H1 (cell line): ENCODE results near the gene TAS2R41. TPM values are rescaled to one million over a fixed set of nuclear protein-coding genes. Genes with fewer than 3 reads are reported as not detected.

Source experiments
- CTCF ChIA-PET: fragments of 300-600 bp; sonication (Branson Sonifier 250); formaldehyde crosslinking; loops from one replicate; lab custom pipeline; 2021; ENCODE audit not compliant: partially characterized antibody; lab: Charles Lee
- POLR2A ChIA-PET: fragments of 300-600 bp; sonication (Branson Sonifier 250); formaldehyde crosslinking; loops from one replicate; lab custom pipeline; 2021; ENCODE audit warnings: inconsistent platforms; ENCODE audit not compliant: partially characterized antibody; lab: Charles Lee
- DNase-seq, 2 experiments: peaks; one replicate each; pipeline versions ENCODE4 v3.0.0 to v3.0.0-alpha.2; 2010 to 2022; ENCODE audit warnings: low spot score in 2 of 2, low read depth in 1 of 2, mixed read lengths in 1 of 2
- FAIRE-seq: peaks from 2 replicates; lab custom pipeline; 2011; peaks lifted over from hg19 to GRCh38; lab: Jason Lieb, UNC
- H2AFZ ChIP-seq: 2 replicates; pipeline ENCODE4 v1.8.1; 2012; ENCODE audit warnings: low read length, inconsistent platforms
- H2AK5ac ChIP-seq: 2 replicates; pipeline ENCODE4 v1.6.1; 2013; ENCODE audit warnings: low read depth, low read length
- H2BK120ac ChIP-seq: replicated peaks from 2 replicates; pipeline ENCODE3; 2013; ENCODE audit warnings: low read depth, low read length, inconsistent platforms
- H2BK12ac ChIP-seq: 2 replicates; pipeline ENCODE4 v1.6.1; 2013; ENCODE audit warnings: low read depth, low read length
- H2BK15ac ChIP-seq: 2 replicates; pipeline ENCODE4 v1.6.1; 2013; ENCODE audit warnings: low read length
- H2BK20ac ChIP-seq: 2 replicates; pipeline ENCODE4 v1.6.1; 2013; ENCODE audit warnings: low read length
- H2BK5ac ChIP-seq: 2 replicates; pipeline ENCODE4 v1.6.1; 2013; ENCODE audit warnings: low read depth, low read length
- H3K14ac ChIP-seq: 2 replicates; pipeline ENCODE4 v1.6.1; 2013; ENCODE audit warnings: inconsistent platforms; ENCODE audit not compliant: insufficient read length
- H3K18ac ChIP-seq: 2 replicates; pipeline ENCODE4 v1.6.1; 2013; ENCODE audit warnings: low read length; ENCODE audit errors: extremely low read depth
- H3K23ac ChIP-seq: 2 replicates; pipeline ENCODE4 v1.6.1; 2013; ENCODE audit warnings: inconsistent platforms; ENCODE audit not compliant: insufficient read length
- H3K23me2 ChIP-seq: 2 replicates; pipeline ENCODE4 v1.6.1; 2013; ENCODE audit warnings: low read depth, low read length
- H3K27ac ChIP-seq: 2 replicates; pipeline ENCODE4 v1.6.1; 2011; ENCODE audit warnings: low read depth, low read length, inconsistent platforms
- H3K27me3 ChIP-seq, 4 experiments: replicated peaks in 1 of 4; 1 replicate in 1 of 4; 2 replicates in 3 of 4; pipeline versions ENCODE4 v1.6.1 to v1.8.1; 2011 to 2013; ENCODE audit warnings: low read length in 3 of 4, mild to moderate bottlenecking in 3 of 4, inconsistent platforms in 2 of 4, mixed read lengths in 2 of 4, moderate library complexity in 1 of 4; ENCODE audit not compliant: control insufficient read depth in 3 of 4, insufficient read depth in 3 of 4; ENCODE audit errors: extremely low read depth in 1 of 4
- H3K36me3 ChIP-seq, 4 experiments: 2 replicates each; pipeline versions ENCODE4 v1.6.1 to v1.8.1; 2011 to 2013; ENCODE audit warnings: mild to moderate bottlenecking in 4 of 4, low read length in 3 of 4, moderate library complexity in 2 of 4, control low read depth in 1 of 4, inconsistent platforms in 1 of 4; ENCODE audit not compliant: insufficient read depth in 4 of 4, control insufficient read depth in 2 of 4
- H3K4ac ChIP-seq: replicated peaks from 2 replicates; pipeline ENCODE3; 2013; ENCODE audit warnings: low read length, low read depth, mixed read lengths, inconsistent platforms; ENCODE audit not compliant: insufficient read length
- H3K4me1 ChIP-seq, 4 experiments: replicated peaks in 1 of 4; 1 replicate in 1 of 4; 2 replicates in 3 of 4; pipeline versions ENCODE4 v1.6.1 to v1.8.1; 2011 to 2013; ENCODE audit warnings: low read length in 3 of 4, inconsistent platforms in 2 of 4, mixed read lengths in 1 of 4; ENCODE audit not compliant: insufficient read depth in 4 of 4, control insufficient read depth in 3 of 4
- H3K4me2 ChIP-seq, 2 experiments: 2 replicates each; pipeline versions ENCODE4 v1.6.1 to v1.8.1; 2011 to 2013; ENCODE audit warnings: low read depth in 2 of 2, low read length in 2 of 2, control low read depth in 1 of 2, inconsistent platforms in 1 of 2, mild to moderate bottlenecking in 1 of 2; ENCODE audit not compliant: insufficient read depth in 1 of 2
- H3K4me3 ChIP-seq, 4 experiments: fragments of 200-600, 300-600 bp in 1 of 4; sonication (generic), shearing (Covaris generic), sonication (Bioruptor Twin) in 1 of 4; 2 replicates each; pipeline versions ENCODE4 v1.5.1 to v1.8.1; 2011 to 2016; ENCODE audit warnings: low read length in 4 of 4, low read depth in 3 of 4, control low read depth in 2 of 4, inconsistent platforms in 2 of 4, mild to moderate bottlenecking in 2 of 4, mixed read lengths in 1 of 4, moderate library complexity in 1 of 4; ENCODE audit not compliant: insufficient read depth in 2 of 4; ENCODE audit errors: extremely low read depth in 1 of 4
- H3K56ac ChIP-seq: replicated peaks from 2 replicates; pipeline ENCODE3; 2013; ENCODE audit warnings: low read depth, mild to moderate bottlenecking, mixed read lengths, low read length, inconsistent platforms; ENCODE audit not compliant: insufficient read length
- H3K79me1 ChIP-seq: 2 replicates; pipeline ENCODE4 v1.6.1; 2013; ENCODE audit warnings: low read depth, low read length, control low read depth
- H3K79me2 ChIP-seq, 2 experiments: 2 replicates each; pipeline versions ENCODE4 v1.6.1 to v1.8.1; 2012 to 2013; ENCODE audit warnings: low read length in 2 of 2, mild to moderate bottlenecking in 2 of 2, inconsistent platforms in 1 of 2; ENCODE audit not compliant: insufficient read depth in 2 of 2, control insufficient read depth in 1 of 2
- H3K9ac ChIP-seq, 4 experiments: replicated peaks in 1 of 4; 1 replicate in 1 of 4; 2 replicates in 3 of 4; pipeline versions ENCODE4 v1.6.1 to v1.8.1; 2011 to 2013; ENCODE audit warnings: low read depth in 3 of 4, low read length in 3 of 4, control low read depth in 2 of 4, mild to moderate bottlenecking in 2 of 4, moderate library complexity in 2 of 4, inconsistent platforms in 1 of 4; ENCODE audit errors: extremely low read depth in 1 of 4
- H3K9me3 ChIP-seq, 2 experiments: 2 replicates each; pipeline versions ENCODE4 v1.6.1 to v1.8.1; 2012 to 2013; ENCODE audit warnings: mild to moderate bottlenecking in 2 of 2, moderate library complexity in 2 of 2, control low read depth in 1 of 2, inconsistent platforms in 1 of 2, low read depth in 1 of 2, low read length in 1 of 2, mixed read lengths in 1 of 2; ENCODE audit not compliant: insufficient read depth in 2 of 2
- H4K20me1 ChIP-seq, 2 experiments: replicated peaks in 1 of 2; 2 replicates each; pipeline versions ENCODE3 to v1.8.1; 2011 to 2013; ENCODE audit warnings: inconsistent platforms in 2 of 2, low read length in 2 of 2, mild to moderate bottlenecking in 1 of 2; ENCODE audit not compliant: insufficient read depth in 2 of 2, control insufficient read depth in 1 of 2
- H4K5ac ChIP-seq: 2 replicates; pipeline ENCODE4 v1.6.1; 2013; ENCODE audit warnings: low read length, low read depth, mixed read lengths, inconsistent platforms; ENCODE audit not compliant: insufficient read length
- H4K8ac ChIP-seq: 2 replicates; pipeline ENCODE4 v1.8.0; 2013; ENCODE audit warnings: mild to moderate bottlenecking, moderate library complexity, low read length, inconsistent platforms; ENCODE audit not compliant: insufficient read depth; ENCODE audit errors: extremely low read depth
- H4K91ac ChIP-seq: replicated peaks from 2 replicates; pipeline ENCODE3; 2013; ENCODE audit warnings: low read length, mixed read lengths, inconsistent platforms; ENCODE audit not compliant: insufficient read length
- BCL11A ChIP-seq, 2 experiments: IDR thresholded peaks; one replicate each; pipeline ENCODE4 v1.6.1; 2011; ENCODE audit warnings: low read depth in 2 of 2, low read length in 2 of 2, mild to moderate bottlenecking in 2 of 2
- CHD1 ChIP-seq: IDR thresholded peaks from 2 replicates; pipeline ENCODE4 v1.6.1; 2012; ENCODE audit warnings: low read depth, low read length, improper control_type of control experiment
- GABPA ChIP-seq: IDR thresholded peaks from 2 replicates; pipeline ENCODE4 v1.6.1; 2011; ENCODE audit warnings: mild to moderate bottlenecking, low read length, moderate library complexity, borderline replicate concordance; ENCODE audit not compliant: insufficient read depth
- GTF2F1 ChIP-seq: IDR thresholded peaks from 2 replicates; pipeline ENCODE4 v1.6.1; 2012; ENCODE audit warnings: low read depth, low read length, improper control_type of control experiment, borderline replicate concordance
- HDAC2 ChIP-seq, 2 experiments: fragments of 300-600 bp in 1 of 2; sonication (generic) in 1 of 2; IDR thresholded peaks; 2 replicates each; pipeline ENCODE4 v1.6.1; 2011 to 2012; ENCODE audit warnings: low read depth in 2 of 2, low read length in 2 of 2, mild to moderate bottlenecking in 2 of 2, moderate library complexity in 2 of 2, borderline replicate concordance in 1 of 2, inconsistent platforms in 1 of 2
- RXRA ChIP-seq: IDR thresholded peaks from 2 replicates; pipeline ENCODE4 v1.6.1; 2011; ENCODE audit warnings: low read depth, mild to moderate bottlenecking, low read length, moderate library complexity; ENCODE audit not compliant: insufficient read depth
- SIRT6 ChIP-seq: IDR thresholded peaks from one replicate; pipeline ENCODE4 v1.7.1; 2012; ENCODE audit warnings: low read length, inconsistent platforms
- TAF7 ChIP-seq: optimal IDR thresholded peaks from 2 replicates; pipeline ENCODE3; 2011; ENCODE audit warnings: low read depth, mild to moderate bottlenecking, inconsistent platforms, low read length, moderate library complexity, borderline replicate concordance
- WGBS, 2 experiments: shearing (Covaris generic) in 1 of 2; methylation state at CpG; one replicate each; pipeline versions ENCODE4 v1.1.6 to v1.1.7; 2013 to 2015; ENCODE audit warnings: low lambda C conversion rate in 2 of 2, mixed read lengths in 2 of 2, inconsistent platforms in 1 of 2, low coverage in 1 of 2, missing lambda C conversion rate in 1 of 2; ENCODE audit not compliant: insufficient replicate concordance in 2 of 2, insufficient coverage in 1 of 2, insufficient read length in 1 of 2; ENCODE audit errors: extremely low coverage in 1 of 2, missing lambda C conversion rate in 1 of 2; 5-methylcytosine and 5-hydroxymethylcytosine counted together
- polyA plus RNA-seq, 7 experiments: library from polyadenylated mRNA; depleted of rRNA in 3 of 7; stranded (reverse) in 5 of 7; unstranded in 2 of 7; fragments of >200 nt in 5 of 7; fragments of 200-250 nt in 2 of 7; gene quantifications; 1 replicate in 5 of 7; 2 replicates in 1 of 7; 4 replicates in 1 of 7; pipeline versions ENCODE4 v1.2.1 to v1.2.3, GENCODE V29; 2011 to 2013; ENCODE audit warnings: missing spikeins in 2 of 7, mixed read lengths in 2 of 7
- total RNA-seq: library from RNA; stranded (reverse); fragmentation: NEBNext Ultra II Directional; extraction: Animal tissue kit (Norgen Biotek cat#: 25700); gene quantifications from 2 replicates; pipeline ENCODE4 v1.2.1, GENCODE V29; 2021
- TF ChIP-seq, protein P1 (sequence below): IDR thresholded peaks from 2 replicates; pipeline ENCODE4 v1.6.1; 2012; ENCODE audit warnings: low read length, inconsistent platforms
- TF ChIP-seq, protein P2 (sequence below): IDR thresholded peaks from 2 replicates; pipeline ENCODE4 v1.6.1; 2012; ENCODE audit warnings: inconsistent platforms
- TF ChIP-seq, protein P3 (sequence below): IDR thresholded peaks from 2 replicates; pipeline ENCODE4 v1.6.1; 2011; ENCODE audit warnings: low read depth, mild to moderate bottlenecking, low read length; ENCODE audit not compliant: insufficient read depth

TAS2R41 gene
- total and polyA plus RNA-seq, 2 of the 8 experiments (the other 6 are each of a cell fraction or from before 2014, with no cell fraction given) = 0.12 TPM; not detected in 1

DNA sequence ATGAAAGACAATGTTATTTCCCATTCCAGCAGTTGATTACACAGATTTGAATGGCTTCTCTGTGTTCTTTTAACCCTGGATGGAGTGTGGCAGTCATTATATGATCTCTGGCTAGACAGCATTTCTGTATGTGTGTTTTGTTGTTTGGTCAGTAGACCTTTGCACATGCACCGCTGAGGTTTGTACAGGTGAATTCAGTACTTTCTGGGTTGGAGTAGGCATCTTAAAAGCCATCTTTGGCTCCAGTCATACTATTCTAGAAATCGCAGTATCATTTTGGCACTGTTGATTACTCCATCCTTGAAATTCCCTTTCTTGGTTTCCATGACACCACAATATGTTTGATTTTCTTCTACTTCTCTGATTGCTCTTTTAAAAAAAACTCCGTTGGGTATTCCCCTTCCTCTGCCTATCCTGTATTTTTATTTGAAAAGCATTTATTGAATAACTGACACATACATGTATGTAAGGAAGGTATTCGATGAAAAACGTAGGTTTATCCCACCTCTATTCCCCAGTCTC is 29.9 kb downstream of the TAS2R41 start:
- Histone ChIP-seq H3K4me2 (no peak overlapping the region), H2AFZ (no peak overlapping the region), H2BK20ac (no peak overlapping the region), H3K27ac (no peak overlapping the region), H2BK12ac (no peak overlapping the region), H3K23me2 (no peaks in the 10 kb centered on the region), H4K20me1 (no peaks in the 10 kb centered on the region), H4K5ac (no peak overlapping the region), H2BK15ac (no peak overlapping the region), H3K36me3 (no peaks in the 10 kb centered on the region), H4K8ac (no peak overlapping the region), H3K4me3 (no peak overlapping the region), H3K18ac (no peak overlapping the region), H3K14ac (no peak overlapping the region), H3K56ac (no peak overlapping the region), H3K27me3 (no peaks in the 10 kb centered on the region), H3K79me1 (no peaks in the 10 kb centered on the region), H3K4ac (no peak overlapping the region), H3K9me3 (no peaks in the 10 kb centered on the region), H3K4me1 (peaks cover 0 to 7% (median 0%) of the 10 kb centered on the region in 4 experiments; a peak in 1 of 7 replicates), H2AK5ac (no peak overlapping the region), H3K9ac (no peak overlapping the region), H2BK120ac (no peak overlapping the region), H4K91ac (no peak overlapping the region), H3K79me2 (no peaks in the 10 kb centered on the region), H3K23ac (no peak overlapping the region), H2BK5ac (no peak overlapping the region)
- FAIRE-seq (no peak), DNase-seq (no peak)
- ChIA-PET CTCF (interaction anchor here (1.2 to 1.4 kb wide), 2 partner anchors 11 to 100 kb away, joined by 3 to 4 read pairs; no protein-coding TSS in a partner anchor), POLR2A (no interaction called here)
- WGBS, 2 experiments = 87% methylated on average over 5 of the region's 5 CpGs; no CpG with 5 or more reads in 1 of the 2 experiments
- TF ChIP-seq TAF7 (no peak), GTF2F1 (no peak), BCL11A (IDR thresholded peaks at IDR 0.05; ENCODE audit: low read depth in 2 of 2, low read length in 2 of 2) (no peak), CHD1 (no peak), HDAC2 (IDR thresholded peaks at IDR 0.05; ENCODE audit: borderline replicate concordance in 1 of 2, low read depth in 2 of 2, low read length in 2 of 2) (no peak), SIRT6 (no peak), GABPA (no peak), RXRA (no peak)
- TF ChIP-seq, protein P1, sequence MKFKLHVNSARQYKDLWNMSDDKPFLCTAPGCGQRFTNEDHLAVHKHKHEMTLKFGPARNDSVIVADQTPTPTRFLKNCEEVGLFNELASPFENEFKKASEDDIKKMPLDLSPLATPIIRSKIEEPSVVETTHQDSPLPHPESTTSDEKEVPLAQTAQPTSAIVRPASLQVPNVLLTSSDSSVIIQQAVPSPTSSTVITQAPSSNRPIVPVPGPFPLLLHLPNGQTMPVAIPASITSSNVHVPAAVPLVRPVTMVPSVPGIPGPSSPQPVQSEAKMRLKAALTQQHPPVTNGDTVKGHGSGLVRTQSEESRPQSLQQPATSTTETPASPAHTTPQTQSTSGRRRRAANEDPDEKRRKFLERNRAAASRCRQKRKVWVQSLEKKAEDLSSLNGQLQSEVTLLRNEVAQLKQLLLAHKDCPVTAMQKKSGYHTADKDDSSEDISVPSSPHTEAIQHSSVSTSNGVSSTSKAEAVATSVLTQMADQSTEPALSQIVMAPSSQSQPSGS = no peak
- TF ChIP-seq, protein P2, sequence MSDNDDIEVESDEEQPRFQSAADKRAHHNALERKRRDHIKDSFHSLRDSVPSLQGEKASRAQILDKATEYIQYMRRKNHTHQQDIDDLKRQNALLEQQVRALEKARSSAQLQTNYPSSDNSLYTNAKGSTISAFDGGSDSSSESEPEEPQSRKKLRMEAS = no peak
- TF ChIP-seq, protein P3, sequence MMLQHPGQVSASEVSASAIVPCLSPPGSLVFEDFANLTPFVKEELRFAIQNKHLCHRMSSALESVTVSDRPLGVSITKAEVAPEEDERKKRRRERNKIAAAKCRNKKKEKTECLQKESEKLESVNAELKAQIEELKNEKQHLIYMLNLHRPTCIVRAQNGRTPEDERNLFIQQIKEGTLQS = no peak
